Right atrium auricular region (tissue), 2 donors: ENCODE data around the gene CMSS1. TPM values are rescaled to one million over a fixed set of nuclear protein-coding genes. Genes with fewer than 3 reads are reported as not detected.

Experiments used
- DNase-seq: peaks from one replicate; pipeline ENCODE4 v3.0.0-alpha.2; 2019; ENCODE audit warnings: low spot score
- H3K27ac ChIP-seq, 2 donors: fragments of 200-600 bp; sonication (generic); 1 replicate in 1 of 2; 2 replicates in 1 of 2; pipeline ENCODE4 v1.5.1; 2016 to 2019
- H3K27me3 ChIP-seq, 2 donors: fragments of 200-600 bp; sonication (generic); one replicate each; pipeline versions ENCODE4 v1.5.1 to v1.6.0; 2017 to 2019
- H3K36me3 ChIP-seq: fragments of 200-600 bp; sonication (generic); one replicate; pipeline ENCODE4 v1.5.1; 2016
- H3K4me1 ChIP-seq, 2 donors: fragments of 200-600 bp; sonication (generic); one replicate each; pipeline versions ENCODE4 v1.5.1 to v1.6.0; 2017 to 2019
- H3K4me3 ChIP-seq, 2 donors: fragments of 200-600 bp; sonication (generic); 1 replicate in 1 of 2; 2 replicates in 1 of 2; pipeline ENCODE4 v1.5.1; 2017 to 2019; ENCODE audit warnings: mild to moderate bottlenecking in 1 of 2, moderate library complexity in 1 of 2
- H3K9me3 ChIP-seq, 2 donors: fragments of 200-600 bp; sonication (generic); one replicate each; pipeline ENCODE4 v1.5.1; 2019
- CTCF ChIP-seq, 2 donors: fragments of 200-600 bp; sonication (generic); IDR thresholded peaks; one replicate each; pipeline ENCODE4 v1.5.1; 2019; ENCODE audit warnings: antibody characterized with exemption in 2 of 2
- total RNA-seq, 2 donors: library from RNA; depleted of rRNA; stranded (reverse); fragments of >200 nt; gene quantifications; one replicate each; pipeline ENCODE4 v1.1.0, GENCODE V29; 2016

CMSS1 gene
- total RNA-seq, 2 donors from 2014 or later = 5.7 to 17.7 TPM

- Histone ChIP-seq H3K27me3 (no peaks in the 10 kb centered on the region), H3K4me3 (no peak overlapping the region), H3K9me3 (no peaks in the 10 kb centered on the region), H3K4me1 (peaks cover 0 to 31% of the 10 kb centered on the region in 2 donors), H3K36me3 (no peaks in the 10 kb centered on the region), H3K27ac (no peak overlapping the region)
- no peak for TF ChIP-seq CTCF (IDR thresholded peaks at IDR 0.05)
- no peak for DNase-seq
Measured at GRCh38 chr3:100084100-100084806, 266.6 kb downstream of the CMSS1 start.

- Histone ChIP-seq H3K36me3 (no peaks in the 10 kb centered on the region), H3K4me1 (peaks cover 0 to 33% of the 10 kb centered on the region in 2 donors), H3K4me3 (no peak overlapping the region), H3K27me3 (no peaks in the 10 kb centered on the region), H3K9me3 (no peaks in the 10 kb centered on the region), H3K27ac (peak overlapping the region; percentile 4 to 8)
- no peak for DNase-seq
- TF ChIP-seq CTCF (IDR thresholded peaks at IDR 0.05) = no peak
Measured at GRCh38 chr3:100086401-100086800, 268.7 kb downstream of the CMSS1 start.

GRCh38 chr3:100087198-100087597 lies 269.5 kb downstream of the CMSS1 start:
- no peak overlapping the region for H3K4me3 ChIP-seq
- no peaks in the 10 kb centered on the region for H3K9me3 ChIP-seq
- no peaks in the 10 kb centered on the region for H3K36me3 ChIP-seq
- DNase-seq = no peak
- H3K4me1 ChIP-seq = peaks cover 0 to 33% of the 10 kb centered on the region in 2 donors
- TF ChIP-seq CTCF (IDR thresholded peaks at IDR 0.05) = no peak
- H3K27me3 ChIP-seq = no peaks in the 10 kb centered on the region
- peak overlapping the region in 1 of 2 donors; percentile 11 for H3K27ac ChIP-seq

GRCh38 chr3:100088735-100089368 lies 271.2 kb downstream of the CMSS1 start:
- TF ChIP-seq CTCF (IDR thresholded peaks at IDR 0.05) = no peak
- Histone ChIP-seq H3K9me3 (no peaks in the 10 kb centered on the region), H3K4me3 (no peak overlapping the region), H3K4me1 (peaks cover 0 to 30% of the 10 kb centered on the region in 2 donors), H3K27ac (no peak overlapping the region), H3K27me3 (no peaks in the 10 kb centered on the region), H3K36me3 (no peaks in the 10 kb centered on the region)
- no peak for DNase-seq

- TF ChIP-seq CTCF (IDR thresholded peaks at IDR 0.05) = peak in 1 of 2 donors; percentile 50
- Histone ChIP-seq H3K36me3 (no peaks in the 10 kb centered on the region), H3K27ac (no peak overlapping the region), H3K4me3 (no peak overlapping the region), H3K27me3 (no peaks in the 10 kb centered on the region), H3K4me1 (peaks cover 0 to 30% of the 10 kb centered on the region in 2 donors), H3K9me3 (no peaks in the 10 kb centered on the region)
- DNase-seq = no peak
Measured at GRCh38 chr3:100089812-100090668, 272.4 kb downstream of the CMSS1 start.
